Measurements from ENCODE around the gene CT45A7.
"Not testable (repeated sequence)": the region's sequence is repeated elsewhere in the genome, so short reads cannot be mapped to it uniquely, and the experiment has no call there.

The CT45A7 gene, protein sequence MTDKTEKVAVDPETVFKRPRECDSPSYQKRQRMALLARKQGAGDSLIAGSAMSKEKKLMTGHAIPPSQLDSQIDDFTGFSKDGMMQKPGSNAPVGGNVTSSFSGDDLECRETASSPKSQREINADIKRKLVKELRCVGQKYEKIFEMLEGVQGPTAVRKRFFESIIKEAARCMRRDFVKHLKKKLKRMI

DNA sequence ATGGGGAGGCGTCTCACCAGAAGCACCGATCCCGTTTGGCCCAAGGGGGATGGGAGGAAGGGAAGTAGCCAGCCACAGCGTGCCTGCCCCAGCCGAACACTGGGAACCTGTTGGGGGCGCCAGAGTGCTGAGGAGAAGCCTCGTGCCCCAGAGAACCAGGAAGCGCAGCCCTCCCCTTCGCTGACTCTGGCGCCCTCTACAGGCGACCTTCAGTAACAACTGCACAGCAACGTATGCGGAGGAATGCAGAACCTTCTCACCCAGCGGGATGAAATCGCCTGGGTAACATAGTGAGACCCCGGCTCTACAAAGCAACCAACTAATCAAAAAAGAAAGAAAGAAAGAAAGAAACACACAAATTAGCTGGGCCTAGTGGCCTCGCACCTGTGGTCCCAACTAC is at the start of gene CT45A7:
Gene CT45A7, minus strand, starts transcription at position 101 of the 400 bp plus-strand sequence. CDS start 3,747 bp downstream, outside the sequence.
- H3K27me3 ChIP-seq (ENCODE audit: control insufficient read depth, insufficient read depth, low read length); H3K9ac ChIP-seq (ENCODE audit: low read length); H3K4me3 ChIP-seq (ENCODE audit: low read length); H3K4me1 ChIP-seq (ENCODE audit: control insufficient read depth, insufficient read depth, low read length); H3K9me3 ChIP-seq (ENCODE audit: control insufficient read depth, low read length); H3K36me3 ChIP-seq (ENCODE audit: control insufficient read depth, insufficient read depth, low read length): not testable (repeated sequence)

DNA sequence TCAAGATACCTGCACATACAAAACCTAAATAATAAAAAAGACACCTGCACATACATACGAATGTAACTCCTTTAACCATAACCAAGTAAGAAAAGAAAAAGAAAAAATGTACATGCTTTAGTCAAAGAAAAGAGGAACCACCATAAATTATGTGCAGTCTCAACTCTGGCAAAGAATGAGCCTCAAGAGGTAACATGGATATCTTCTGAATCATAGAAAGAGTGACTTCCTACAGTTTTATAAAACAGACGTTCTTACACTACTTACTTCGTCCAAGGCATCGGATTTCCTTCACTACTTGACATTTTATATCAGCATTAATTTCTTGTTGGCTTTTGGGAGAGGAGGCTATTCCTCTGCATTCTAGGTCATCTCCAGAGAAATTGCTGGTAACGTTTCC is 45.7 kb upstream of the CT45A7 start:
- not testable (repeated sequence) for H3K9me3 ChIP-seq (ENCODE audit: control insufficient read depth, low read length); H3K36me3 ChIP-seq (ENCODE audit: control insufficient read depth, insufficient read depth, low read length); H3K9ac ChIP-seq (ENCODE audit: low read length); H3K27me3 ChIP-seq (ENCODE audit: control insufficient read depth, insufficient read depth, low read length); H3K4me1 ChIP-seq (ENCODE audit: control insufficient read depth, insufficient read depth, low read length); H3K4me3 ChIP-seq (ENCODE audit: low read length)

DNA sequence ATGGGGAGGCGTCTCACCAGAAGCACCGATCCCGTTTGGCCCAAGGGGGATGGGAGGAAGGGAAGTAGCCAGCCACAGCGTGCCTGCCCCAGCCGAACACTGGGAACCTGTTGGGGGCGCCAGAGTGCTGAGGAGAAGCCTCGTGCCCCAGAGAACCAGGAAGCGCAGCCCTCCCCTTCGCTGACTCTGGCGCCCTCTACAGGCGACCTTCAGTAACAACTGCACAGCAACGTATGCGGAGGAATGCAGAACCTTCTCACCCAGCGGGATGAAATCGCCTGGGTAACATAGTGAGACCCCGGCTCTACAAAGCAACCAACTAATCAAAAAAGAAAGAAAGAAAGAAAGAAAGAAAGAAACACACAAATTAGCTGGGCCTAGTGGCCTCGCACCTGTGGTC is 34.6 kb upstream of the CT45A7 start, which contains the start of gene CT45A9:
Gene CT45A9, minus strand, starts transcription at position 101 of the 400 bp plus-strand sequence. CDS start 3,751 bp downstream, outside the sequence.
- not testable (repeated sequence) for H3K36me3 ChIP-seq (ENCODE audit: control insufficient read depth, insufficient read depth, low read length); H3K9ac ChIP-seq (ENCODE audit: low read length); H3K4me3 ChIP-seq (ENCODE audit: low read length); H3K9me3 ChIP-seq (ENCODE audit: control insufficient read depth, low read length); H3K27me3 ChIP-seq (ENCODE audit: control insufficient read depth, insufficient read depth, low read length); H3K4me1 ChIP-seq (ENCODE audit: control insufficient read depth, insufficient read depth, low read length)

DNA sequence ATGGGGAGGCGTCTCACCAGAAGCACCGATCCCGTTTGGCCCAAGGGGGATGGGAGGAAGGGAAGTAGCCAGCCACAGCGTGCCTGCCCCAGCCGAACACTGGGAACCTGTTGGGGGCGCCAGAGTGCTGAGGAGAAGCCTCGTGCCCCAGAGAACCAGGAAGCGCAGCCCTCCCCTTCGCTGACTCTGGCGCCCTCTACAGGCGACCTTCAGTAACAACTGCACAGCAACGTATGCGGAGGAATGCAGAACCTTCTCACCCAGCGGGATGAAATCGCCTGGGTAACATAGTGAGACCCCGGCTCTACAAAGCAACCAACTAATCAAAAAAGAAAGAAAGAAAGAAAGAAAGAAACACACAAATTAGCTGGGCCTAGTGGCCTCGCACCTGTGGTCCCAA is 17.4 kb upstream of the CT45A7 start, which contains the start of gene CT45A8:
Gene CT45A8, minus strand, starts transcription at position 101 of the 400 bp plus-strand sequence. CDS start 3,755 bp downstream, outside the sequence.
- not testable (repeated sequence) for H3K36me3 ChIP-seq (ENCODE audit: control insufficient read depth, insufficient read depth, low read length); H3K4me3 ChIP-seq (ENCODE audit: low read length); H3K9me3 ChIP-seq (ENCODE audit: control insufficient read depth, low read length); H3K4me1 ChIP-seq (ENCODE audit: control insufficient read depth, insufficient read depth, low read length); H3K27me3 ChIP-seq (ENCODE audit: control insufficient read depth, insufficient read depth, low read length); H3K9ac ChIP-seq (ENCODE audit: low read length)

DNA sequence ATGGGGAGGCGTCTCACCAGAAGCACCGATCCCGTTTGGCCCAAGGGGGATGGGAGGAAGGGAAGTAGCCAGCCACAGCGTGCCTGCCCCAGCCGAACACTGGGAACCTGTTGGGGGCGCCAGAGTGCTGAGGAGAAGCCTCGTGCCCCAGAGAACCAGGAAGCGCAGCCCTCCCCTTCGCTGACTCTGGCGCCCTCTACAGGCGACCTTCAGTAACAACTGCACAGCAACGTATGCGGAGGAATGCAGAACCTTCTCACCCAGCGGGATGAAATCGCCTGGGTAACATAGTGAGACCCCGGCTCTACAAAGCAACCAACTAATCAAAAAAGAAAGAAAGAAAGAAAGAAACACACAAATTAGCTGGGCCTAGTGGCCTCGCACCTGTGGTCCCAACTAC is 17.2 kb downstream of the CT45A7 start, which contains the start of gene CT45A2:
Gene CT45A2, minus strand, starts transcription at position 101 of the 400 bp plus-strand sequence. CDS start 3,747 bp downstream, outside the sequence.
- not testable (repeated sequence) for H3K9ac ChIP-seq (ENCODE audit: low read length); H3K4me3 ChIP-seq (ENCODE audit: low read length); H3K27me3 ChIP-seq (ENCODE audit: control insufficient read depth, insufficient read depth, low read length); H3K4me1 ChIP-seq (ENCODE audit: control insufficient read depth, insufficient read depth, low read length); H3K9me3 ChIP-seq (ENCODE audit: control insufficient read depth, low read length); H3K36me3 ChIP-seq (ENCODE audit: control insufficient read depth, insufficient read depth, low read length)

DNA sequence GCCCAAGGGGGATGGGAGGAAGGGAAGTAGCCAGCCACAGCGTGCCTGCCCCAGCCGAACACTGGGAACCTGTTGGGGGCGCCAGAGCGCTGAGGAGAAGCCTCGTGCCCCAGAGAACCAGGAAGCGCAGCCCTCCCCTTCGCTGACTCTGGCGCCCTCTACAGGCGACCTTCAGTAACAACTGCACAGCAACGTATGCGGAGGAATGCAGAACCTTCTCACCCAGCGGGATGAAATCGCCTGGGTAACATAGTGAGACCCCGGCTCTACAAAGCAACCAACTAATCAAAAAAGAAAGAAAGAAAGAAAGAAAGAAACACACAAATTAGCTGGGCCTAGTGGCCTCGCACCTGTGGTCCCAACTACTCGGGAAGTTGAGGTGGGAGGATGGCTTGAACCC is 34.4 kb downstream of the CT45A7 start, which contains the start of gene CT45A6:
Gene CT45A6, minus strand, starts transcription at position 101 of the 400 bp plus-strand sequence. CDS start 3,794 bp downstream, outside the sequence.
- not testable (repeated sequence) for H3K36me3 ChIP-seq (ENCODE audit: control insufficient read depth, insufficient read depth, low read length); H3K9ac ChIP-seq (ENCODE audit: low read length); H3K4me3 ChIP-seq (ENCODE audit: low read length); H3K4me1 ChIP-seq (ENCODE audit: control insufficient read depth, insufficient read depth, low read length); H3K9me3 ChIP-seq (ENCODE audit: control insufficient read depth, low read length); H3K27me3 ChIP-seq (ENCODE audit: control insufficient read depth, insufficient read depth, low read length)

DNA sequence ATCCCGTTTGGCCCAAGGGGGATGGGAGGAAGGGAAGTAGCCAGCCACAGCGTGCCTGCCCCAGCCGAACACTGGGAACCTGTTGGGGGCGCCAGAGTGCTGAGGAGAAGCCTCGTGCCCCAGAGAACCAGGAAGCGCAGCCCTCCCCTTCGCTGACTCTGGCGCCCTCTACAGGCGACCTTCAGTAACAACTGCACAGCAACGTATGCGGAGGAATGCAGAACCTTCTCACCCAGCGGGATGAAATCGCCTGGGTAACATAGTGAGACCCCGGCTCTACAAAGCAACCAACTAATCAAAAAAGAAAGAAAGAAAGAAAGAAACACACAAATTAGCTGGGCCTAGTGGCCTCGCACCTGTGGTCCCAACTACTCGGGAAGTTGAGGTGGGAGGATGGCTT is 51.7 kb downstream of the CT45A7 start, which contains the start of gene CT45A5:
Gene CT45A5, minus strand, starts transcription at position 101 of the 400 bp plus-strand sequence. CDS start 3,774 bp downstream, outside the sequence.
- not testable (repeated sequence) for H3K4me1 ChIP-seq (ENCODE audit: control insufficient read depth, insufficient read depth, low read length); H3K9me3 ChIP-seq (ENCODE audit: control insufficient read depth, low read length); H3K9ac ChIP-seq (ENCODE audit: low read length); H3K4me3 ChIP-seq (ENCODE audit: low read length); H3K27me3 ChIP-seq (ENCODE audit: control insufficient read depth, insufficient read depth, low read length); H3K36me3 ChIP-seq (ENCODE audit: control insufficient read depth, insufficient read depth, low read length)
